GM19023 (cell line): ENCODE measurements around the gene PITPNM1.

Experiments used
- ATAC-seq: cut with Tn5 transposase; IDR thresholded peaks from one replicate; pipeline ENCODE4 v1.9.1; 2021; ENCODE audit warnings: mild to moderate bottlenecking, moderate library complexity; ENCODE audit not compliant: unreplicated experiment

PITPNM1 gene

DNA sequence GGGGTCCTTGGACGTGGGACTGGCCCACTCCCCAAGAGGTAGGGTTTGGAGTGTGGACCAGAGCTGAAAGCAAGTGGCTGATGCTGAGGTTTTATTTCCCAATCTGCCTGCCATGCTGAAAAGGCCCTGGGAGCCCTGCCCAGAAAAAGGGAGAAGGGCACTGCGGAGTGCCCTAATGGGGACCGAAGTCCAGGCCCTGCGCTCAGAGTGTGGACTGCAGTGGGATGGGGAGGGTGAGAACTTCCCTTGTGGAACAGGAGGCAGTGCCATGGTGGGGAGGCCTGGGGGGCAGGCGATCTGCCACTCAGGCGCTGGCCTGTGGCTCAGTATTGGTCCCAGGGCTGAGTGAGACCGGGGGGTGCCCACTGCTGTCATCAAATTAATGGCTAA lies 56.9 kb downstream of the PITPNM1 start:
- no peak for ATAC-seq

DNA sequence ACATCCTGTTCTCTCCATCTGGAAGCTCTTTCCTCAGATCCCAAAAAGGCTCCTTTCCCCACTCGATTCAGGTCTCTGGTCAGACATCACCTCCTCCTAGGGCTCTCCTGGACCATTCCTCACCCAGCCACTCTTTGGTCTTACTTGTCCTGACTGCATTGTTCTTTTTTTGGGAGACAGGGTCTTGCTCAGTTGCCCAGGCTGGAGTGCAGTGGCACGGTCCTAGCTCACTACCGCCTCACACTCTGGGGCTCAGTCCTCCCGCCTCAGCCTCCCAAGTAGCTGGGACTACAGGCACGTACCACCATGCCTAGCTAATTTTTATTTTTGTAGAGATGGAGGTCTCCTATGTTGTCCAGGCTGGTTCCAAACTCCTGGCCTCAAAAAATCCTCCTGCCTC lies 59.6 kb downstream of the PITPNM1 start:
- no peak for ATAC-seq

DNA sequence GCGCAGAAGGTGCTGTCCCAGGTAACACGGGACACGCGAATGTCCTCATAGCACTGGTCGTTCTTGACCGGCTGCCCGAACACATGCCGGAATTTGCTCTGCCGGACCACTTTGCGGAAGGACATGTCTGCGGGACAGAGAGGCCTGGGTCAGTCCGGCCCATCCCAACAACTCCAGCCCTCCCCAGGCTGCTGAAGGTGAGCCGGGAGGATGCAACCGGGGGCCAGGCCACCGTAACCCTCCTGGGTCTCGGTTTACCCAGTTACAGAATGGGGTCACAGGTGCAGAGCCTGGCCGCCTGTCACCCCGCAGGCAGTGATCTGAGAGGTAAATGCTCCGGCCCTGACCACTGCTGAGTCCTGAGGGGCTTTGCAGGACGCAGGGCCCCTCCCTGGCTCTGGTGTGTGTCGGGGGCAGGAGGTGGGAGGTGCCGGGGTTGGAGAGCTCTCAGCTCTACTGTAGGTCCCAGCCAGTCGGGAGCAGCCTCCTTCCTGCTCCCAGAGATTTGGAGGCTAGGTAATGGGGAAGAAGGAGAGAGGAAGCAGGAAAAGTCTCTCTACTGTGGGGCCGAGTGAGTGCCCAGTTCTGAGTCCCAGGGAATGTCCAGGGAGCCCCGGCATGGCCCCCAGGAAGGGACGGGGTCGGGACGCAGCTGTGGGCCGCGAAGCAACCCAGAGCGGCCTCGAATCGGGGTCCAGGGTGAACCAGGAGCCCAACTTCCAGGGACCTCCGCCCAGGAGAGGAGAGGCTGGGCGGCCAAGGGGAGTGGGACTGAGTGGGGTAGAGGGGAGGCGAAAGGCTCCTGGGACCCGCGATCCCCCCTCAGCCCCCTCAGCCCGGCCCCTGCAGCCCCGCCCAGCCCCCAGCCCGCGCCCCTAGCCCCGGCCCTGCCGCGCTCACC lies 62.4 kb downstream of the PITPNM1 start:
- no peak for ATAC-seq
